Ovary (tissue), 9 donors: ENCODE results near the gene LEKR1. TPM values are rescaled to one million over a fixed set of nuclear protein-coding genes. Genes with fewer than 3 reads are reported as not detected.

Source experiments
- DNase-seq, 5 donors: peaks; one replicate each; pipeline ENCODE4 v3.0.0-alpha.2; 2019 to 2020
- H3K27ac ChIP-seq, 2 donors: fragments of 200-600 bp; one replicate each; pipeline versions ENCODE4 v1.5.1 to v1.8.0; 2019 to 2022
- H3K27me3 ChIP-seq: fragments of 200-600 bp; one replicate; pipeline ENCODE4 v1.8.0; 2022
- H3K36me3 ChIP-seq: fragments of 200-600 bp; sonication (generic); one replicate; pipeline ENCODE4 v1.5.1; 2019
- H3K4me1 ChIP-seq: one replicate; pipeline ENCODE4 v1.8.1; 2013; ENCODE audit warnings: mild to moderate bottlenecking, moderate library complexity; ENCODE audit not compliant: insufficient read depth
- H3K4me3 ChIP-seq: fragments of 200-600 bp; sonication (generic); one replicate; pipeline ENCODE4 v1.5.1; 2017
- H3K9me3 ChIP-seq, 2 donors: fragments of 200-600 bp in 1 of 2; sonication (generic) in 1 of 2; one replicate each; pipeline versions ENCODE4 v1.5.1 to v1.8.1; 2013 to 2019; ENCODE audit warnings: mild to moderate bottlenecking in 1 of 2, moderate library complexity in 1 of 2
- CTCF ChIP-seq, 3 donors: fragments of 450-650 bp in 2 of 3; fragments of 200-600 bp in 1 of 3; IDR thresholded peaks; one replicate each; pipeline versions ENCODE4 v1.5.1 to v1.8.0; 2016 to 2022; ENCODE audit warnings: antibody characterized with exemption in 3 of 3, mild to moderate bottlenecking in 1 of 3
- EP300 ChIP-seq: sonication (generic); formaldehyde crosslinking; IDR thresholded peaks from one replicate; pipeline ENCODE4 v1.6.1; 2017; ENCODE audit warnings: antibody characterized with exemption
- POLR2A ChIP-seq: fragments of 450-650 bp; IDR thresholded peaks from one replicate; pipeline ENCODE4 v1.6.1; 2017; ENCODE audit warnings: antibody characterized with exemption, mild to moderate bottlenecking, moderate library complexity
- WGBS, 3 donors: extraction: QIAGEN DNeasy Blood & Tissue Kit in 1 of 3; methylation state at CpG; one replicate each; pipeline versions ENCODE4 v1.1.5 to v1.1.7; 2013 to 2017; 5-methylcytosine and 5-hydroxymethylcytosine counted together
- intact Hi-C, 4 donors: fragments of 100-400 bp; cut with DNase I; formaldehyde crosslinking; loops; one replicate each; pipeline versions ENCODE4 v1.11.0 to v1.15.1; 2022 to 2023
- polyA plus RNA-seq, 2 donors: library from polyadenylated mRNA; stranded (reverse); fragments of 200-250 nt in 1 of 2; fragments of 350-450 nt in 1 of 2; fragmentation: Illumina TruSeq in 1 of 2; extraction: RNeasy Lipid Tissue Mini Kit (QIAGEN cat#74804) in 1 of 2; gene quantifications; one replicate each; pipeline ENCODE4 v1.2.3, GENCODE V29; 2013 to 2014
- total RNA-seq, 7 donors: library from RNA; depleted of rRNA in 2 of 7; stranded (reverse); fragments of >200 nt in 2 of 7; fragmentation: NEBNext Ultra II Directional in 3 of 7; extraction: Animal tissue kit (Norgen Biotek cat#: 25700) in 3 of 7; gene quantifications; one replicate each; pipeline versions ENCODE4 v1.1.0 to v1.2.4, GENCODE V29; 2016 to 2023
- donor health status: DM: no; HTN: no; CAD: no; lungs with moderate emphysema.
- donor health status: DM: no; HTN: no; CAD: no.
- donor health status: Bipolar disorder and iron deficiency.
- donor health status: DM: yes; HTN: yes; CAD: no.
- donor health status: DM: no; HTN: no; CAD: no.
- donor health status: DM: yes; HTN: yes; CAD: no.

LEKR1 gene
- total and polyA plus RNA-seq, 9 donors = 0.38 to 7.8 (median 2.4) TPM

- H3K4me3 ChIP-seq = no peak overlapping the region
- DNase-seq = no peak
- H3K27me3 ChIP-seq = no peaks in the 10 kb centered on the region
- H3K36me3 ChIP-seq = no peaks in the 10 kb centered on the region
- no peaks in the 10 kb centered on the region for H3K9me3 ChIP-seq
- TF ChIP-seq CTCF (IDR thresholded peaks at IDR 0.05) (no peak), EP300 (no peak), POLR2A (no peak)
- WGBS, 3 donors = 82 to 87% (median 86%) methylated on average over 5 of the region's 5 CpGs
- no peaks in the 10 kb centered on the region for H3K4me1 ChIP-seq
- H3K27ac ChIP-seq = no peak overlapping the region
- intact Hi-C loops = no loop called here
These were observed 159.6 kb downstream of the LEKR1 start for GRCh38 chr3:156985711-156986110.

GRCh38 chr3:156987946-156988345 is 161.8 kb downstream of the LEKR1 start:
- WGBS, 3 donors = 95 to 97% (median 97%) methylated on average over 2 of the region's 2 CpGs
- H3K27ac ChIP-seq = no peak overlapping the region
- DNase-seq = no peak
- no peak overlapping the region for H3K4me3 ChIP-seq
- no peaks in the 10 kb centered on the region for H3K9me3 ChIP-seq
- H3K36me3 ChIP-seq = no peaks in the 10 kb centered on the region
- intact Hi-C loops = no loop called here
- TF ChIP-seq CTCF (IDR thresholded peaks at IDR 0.05) = no peak
- TF ChIP-seq EP300 = no peak
- no peak for TF ChIP-seq POLR2A
- no peaks in the 10 kb centered on the region for H3K4me1 ChIP-seq
- no peaks in the 10 kb centered on the region for H3K27me3 ChIP-seq

- H3K36me3 ChIP-seq = no peaks in the 10 kb centered on the region
- TF ChIP-seq EP300 (no peak), CTCF (IDR thresholded peaks at IDR 0.05) (no peak)
- H3K27me3 ChIP-seq = no peaks in the 10 kb centered on the region
- no peak overlapping the region for H3K27ac ChIP-seq
- intact Hi-C loops = no loop called here
- H3K9me3 ChIP-seq = no peaks in the 10 kb centered on the region
- no peaks in the 10 kb centered on the region for H3K4me1 ChIP-seq
- DNase-seq = no peak
- H3K4me3 ChIP-seq = no peak overlapping the region
These were observed 171.2 kb downstream of the LEKR1 start for GRCh38 chr3:156997351-156997750.

GRCh38 chr3:157001221-157001957 is 175.2 kb downstream of the LEKR1 start:
- H3K4me1 ChIP-seq = no peaks in the 10 kb centered on the region
- H3K27me3 ChIP-seq = no peaks in the 10 kb centered on the region
- 77 to 81% (median 78%) methylated on average over 2 of the region's 2 CpGs for WGBS, 3 donors
- TF ChIP-seq CTCF (IDR thresholded peaks at IDR 0.05) (no peak), EP300 (no peak), POLR2A (no peak)
- no peaks in the 10 kb centered on the region for H3K9me3 ChIP-seq
- no peak for DNase-seq
- H3K27ac ChIP-seq = no peak overlapping the region
- intact Hi-C loops = no loop called here
- no peaks in the 10 kb centered on the region for H3K36me3 ChIP-seq
- no peak overlapping the region for H3K4me3 ChIP-seq
